SK-N-SH treated with all-trans-retinoic acid at 6 μM for 48 hours (cell line): ENCODE results near the gene PXK.

Experiments used
- ARNTL ChIP-seq: fragments of 450-650 bp; formaldehyde crosslinking; IDR thresholded peaks from 2 replicates; pipeline ENCODE4 v1.5.0; 2020; ENCODE audit warnings: low read depth, mild to moderate bottlenecking, moderate library complexity, borderline replicate concordance
- BACH2 ChIP-seq: fragments of 250-450 bp; sonication (Bioruptor Pico); IDR thresholded peaks from 2 replicates; pipeline ENCODE4 v1.9.0; 2021; ENCODE audit warnings: mild to moderate bottlenecking, borderline replicate concordance
- CREB5 ChIP-seq: fragments of 250-450 bp; sonication (Bioruptor Pico); IDR thresholded peaks from 2 replicates; pipeline ENCODE4 v1.5.1; 2020; ENCODE audit warnings: low read depth, mild to moderate bottlenecking, moderate library complexity
- CSDC2 ChIP-seq: fragments of 250-450 bp; sonication (Bioruptor Pico); IDR thresholded peaks from 2 replicates; pipeline ENCODE4 v1.5.0; 2020; ENCODE audit warnings: mild to moderate bottlenecking, moderate library complexity
- CSRNP3 ChIP-seq: fragments of 250-450 bp; sonication (Bioruptor Pico); IDR thresholded peaks from 2 replicates; pipeline ENCODE4 v1.5.1; 2021; ENCODE audit warnings: mild to moderate bottlenecking, moderate library complexity
- ESRRG ChIP-seq: fragments of 250-450 bp; sonication (Bioruptor Pico); IDR thresholded peaks from 2 replicates; pipeline ENCODE4 v1.6.1; 2021; ENCODE audit warnings: mild to moderate bottlenecking
- GLIS3 ChIP-seq: fragments of 250-450 bp; sonication (Bioruptor Pico); IDR thresholded peaks from 2 replicates; pipeline ENCODE4 v1.5.0; 2020; ENCODE audit warnings: mild to moderate bottlenecking, moderate library complexity
- ISL1 ChIP-seq: fragments of 250-450 bp; sonication (Bioruptor Pico); IDR thresholded peaks from 2 replicates; pipeline ENCODE4 v2.1.2; 2022; ENCODE audit warnings: mild to moderate bottlenecking, moderate library complexity
- ZC3H10 ChIP-seq: fragments of 250-450 bp; sonication (Bioruptor Pico); IDR thresholded peaks from 2 replicates; pipeline ENCODE4 v1.5.1; 2021; ENCODE audit warnings: mild to moderate bottlenecking, moderate library complexity
- ZFP3 ChIP-seq: fragments of 250-450 bp; sonication (Bioruptor Pico); IDR thresholded peaks from 2 replicates; pipeline ENCODE4 v1.5.0; 2020; ENCODE audit warnings: mild to moderate bottlenecking, moderate library complexity
- ZNF565 ChIP-seq: fragments of 450-650 bp; formaldehyde crosslinking; conservative IDR thresholded peaks from 2 replicates; pipeline ENCODE4 v1.5.0; 2020; ENCODE audit warnings: low read depth, mild to moderate bottlenecking, moderate library complexity
- ZNF70 ChIP-seq: fragments of 450-650 bp; formaldehyde crosslinking; IDR thresholded peaks from 2 replicates; pipeline ENCODE4 v1.5.0; 2020; ENCODE audit warnings: mild to moderate bottlenecking, moderate library complexity
- TF ChIP-seq, protein P1 (sequence below): fragments of 250-450 bp; sonication (Bioruptor Pico); IDR thresholded peaks from 2 replicates; pipeline ENCODE4 v1.8.0; 2020; ENCODE audit warnings: mild to moderate bottlenecking, moderate library complexity, borderline replicate concordance

DNA sequence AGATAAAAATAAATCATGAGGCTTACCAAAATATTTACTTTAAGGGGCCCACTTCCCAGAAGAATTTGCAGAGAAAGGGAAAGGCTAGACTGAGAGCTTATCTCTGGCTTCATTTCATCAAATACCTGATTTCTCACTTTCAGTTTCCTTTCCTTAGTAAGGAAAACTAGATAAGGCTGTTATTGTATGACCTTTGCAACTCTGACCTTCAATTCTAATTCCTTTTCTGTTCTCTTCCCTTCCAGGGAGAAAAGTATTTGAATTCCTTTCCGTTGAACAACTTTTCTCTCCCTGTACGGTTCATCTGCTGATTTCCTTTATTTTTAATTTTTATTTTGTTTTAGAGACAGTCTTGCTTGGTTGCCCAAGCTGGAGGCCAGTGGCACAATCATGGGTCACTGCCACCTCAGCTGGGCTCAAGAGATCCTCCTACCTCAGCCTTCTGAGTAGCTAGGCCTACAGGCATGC is 7.1 kb upstream of the PXK start:
- TF ChIP-seq CSDC2 (CRISPR knock-in tag), result no peak
- no peak for TF ChIP-seq ZNF70 (CRISPR knock-in tag)
- no peak for TF ChIP-seq ZFP3 (CRISPR knock-in tag)
- TF ChIP-seq ZNF565, result no peak
- no peak for TF ChIP-seq CSRNP3
- TF ChIP-seq ARNTL, result no peak
- no peak for TF ChIP-seq GLIS3 (CRISPR knock-in tag)
- TF ChIP-seq ZC3H10, result no peak
- TF ChIP-seq BACH2 (CRISPR knock-in tag), result no peak
- no peak for TF ChIP-seq ESRRG
- no peak for TF ChIP-seq ISL1 (CRISPR knock-in tag)
- TF ChIP-seq CREB5, result no peak
- TF ChIP-seq, protein P1, sequence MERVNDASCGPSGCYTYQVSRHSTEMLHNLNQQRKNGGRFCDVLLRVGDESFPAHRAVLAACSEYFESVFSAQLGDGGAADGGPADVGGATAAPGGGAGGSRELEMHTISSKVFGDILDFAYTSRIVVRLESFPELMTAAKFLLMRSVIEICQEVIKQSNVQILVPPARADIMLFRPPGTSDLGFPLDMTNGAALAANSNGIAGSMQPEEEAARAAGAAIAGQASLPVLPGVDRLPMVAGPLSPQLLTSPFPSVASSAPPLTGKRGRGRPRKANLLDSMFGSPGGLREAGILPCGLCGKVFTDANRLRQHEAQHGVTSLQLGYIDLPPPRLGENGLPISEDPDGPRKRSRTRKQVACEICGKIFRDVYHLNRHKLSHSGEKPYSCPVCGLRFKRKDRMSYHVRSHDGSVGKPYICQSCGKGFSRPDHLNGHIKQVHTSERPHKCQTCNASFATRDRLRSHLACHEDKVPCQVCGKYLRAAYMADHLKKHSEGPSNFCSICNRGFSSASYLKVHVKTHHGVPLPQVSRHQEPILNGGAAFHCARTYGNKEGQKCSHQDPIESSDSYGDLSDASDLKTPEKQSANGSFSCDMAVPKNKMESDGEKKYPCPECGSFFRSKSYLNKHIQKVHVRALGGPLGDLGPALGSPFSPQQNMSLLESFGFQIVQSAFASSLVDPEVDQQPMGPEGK (CRISPR knock-in tag), result no peak
